Thoracic aorta (tissue), 2 donors: ENCODE data around the gene PAIP2B. TPM values are rescaled to one million over a fixed set of nuclear protein-coding genes. Genes with fewer than 3 reads are reported as not detected.
A peak's percentile ranks its signal among the peaks of the same experiment; 100 is the strongest.
"Not testable (repeated sequence)": the region's sequence is repeated elsewhere in the genome, so short reads cannot be mapped to it uniquely, and the experiment has no call there.

ENCODE experiments used
- ATAC-seq: fragments of 150-250 bp; one replicate; pipeline ENCODE4 v1.8.0; 2017; ENCODE audit warnings: low read depth; ENCODE audit not compliant: insufficient number of reproducible peaks, low FRiP score
- DNase-seq: peaks from one replicate; pipeline ENCODE4 v3.0.0-alpha.2; 2020; ENCODE audit warnings: low spot score
- H3K27ac ChIP-seq, 2 donors: fragments of 200-600 bp; sonication (generic); 1 replicate in 1 of 2; 2 replicates in 1 of 2; pipeline ENCODE4 v1.5.1; 2016; ENCODE audit warnings: mild to moderate bottlenecking in 2 of 2, moderate library complexity in 2 of 2
- H3K27me3 ChIP-seq: fragments of 200-600 bp; sonication (generic); replicated peaks from 2 replicates; pipeline ENCODE4 v1.6.0; 2016; ENCODE audit warnings: mild to moderate bottlenecking; ENCODE audit not compliant: insufficient read depth
- H3K36me3 ChIP-seq: fragments of 200-600 bp; sonication (generic); one replicate; pipeline ENCODE4 v1.5.1; 2016
- H3K4me1 ChIP-seq, 2 donors: fragments of 200-600 bp; sonication (generic); 1 replicate in 1 of 2; 2 replicates in 1 of 2; pipeline versions ENCODE4 v1.5.1 to v1.6.0; 2016; ENCODE audit warnings: low read depth in 2 of 2, mild to moderate bottlenecking in 1 of 2; ENCODE audit not compliant: control insufficient read depth in 1 of 2
- H3K4me3 ChIP-seq: fragments of 200-600 bp; sonication (generic); 2 replicates; pipeline ENCODE4 v1.5.1; 2016; ENCODE audit warnings: mild to moderate bottlenecking
- H3K9me3 ChIP-seq: fragments of 200-600 bp; sonication (generic); 2 replicates; pipeline ENCODE4 v1.5.1; 2016
- CTCF ChIP-seq: fragments of 200-600 bp; sonication (generic); IDR thresholded peaks from one replicate; pipeline ENCODE4 v1.5.1; 2019; ENCODE audit warnings: antibody characterized with exemption
- total RNA-seq, 2 donors: library from RNA; depleted of rRNA; stranded (reverse); fragments of >200 nt; gene quantifications; one replicate each; pipeline versions ENCODE4 v1.1.0 to v1.2.3, GENCODE V29; 2016

The PAIP2B gene
- total RNA-seq, 2 donors from 2014 or later: 3.3 to 4.7 TPM

- ATAC-seq: no peak
- Histone ChIP-seq H3K9me3 (no peaks in the 10 kb centered on the region), H3K36me3 (no peaks in the 10 kb centered on the region), H3K4me3 (no peak overlapping the region), H3K27me3 (no peaks in the 10 kb centered on the region), H3K27ac (no peak overlapping the region), H3K4me1 (no peaks in the 10 kb centered on the region)
- no peak for DNase-seq
- TF ChIP-seq CTCF: no peak
Measured at GRCh38 chr2:71235930-71236587, 9.2 kb upstream of the PAIP2B start.

- H3K4me3 ChIP-seq, ATAC-seq, DNase-seq, H3K27ac ChIP-seq, H3K36me3 ChIP-seq, H3K9me3 ChIP-seq, H3K27me3 ChIP-seq, H3K4me1 ChIP-seq: not testable (repeated sequence)
Measured at GRCh38 chr2:71233072-71233471, 6.2 kb upstream of the PAIP2B start.

GRCh38 chr2:71226096-71226964 is 573 bp downstream of the PAIP2B start:
- no peak for TF ChIP-seq CTCF
- Histone ChIP-seq H3K36me3 (no peaks in the 10 kb centered on the region), H3K27ac (peak overlapping the region; percentile 60 to 66), H3K27me3 (no peaks in the 10 kb centered on the region), H3K9me3 (no peaks in the 10 kb centered on the region), H3K4me3 (peak overlapping the region; percentile 87), H3K4me1 (peaks cover 0 to 8% of the 10 kb centered on the region in 2 donors)
- ATAC-seq (no peak), DNase-seq (no peak)

GRCh38 chr2:71224935-71225334 is 2.0 kb downstream of the PAIP2B start:
- ATAC-seq: no peak
- Histone ChIP-seq H3K27ac (no peak overlapping the region), H3K4me1 (peaks cover 0 to 8% of the 10 kb centered on the region in 2 donors)

GRCh38 chr2:71224457-71224856 is 2.4 kb downstream of the PAIP2B start:
- Histone ChIP-seq H3K36me3 (no peaks in the 10 kb centered on the region), H3K4me3 (no peak overlapping the region), H3K9me3 (no peaks in the 10 kb centered on the region), H3K27ac (no peak overlapping the region), H3K4me1 (peaks cover 0 to 8% of the 10 kb centered on the region in 2 donors), H3K27me3 (no peaks in the 10 kb centered on the region)
- DNase-seq (no peak), ATAC-seq (no peak)
- no peak for TF ChIP-seq CTCF

More at GRCh38 chr2:71224935-71225334, 2.0 kb downstream of the PAIP2B start:
- DNase-seq: no peak
- Histone ChIP-seq H3K4me3 (no peak overlapping the region), H3K36me3 (no peaks in the 10 kb centered on the region), H3K27me3 (no peaks in the 10 kb centered on the region), H3K9me3 (no peaks in the 10 kb centered on the region)
- TF ChIP-seq CTCF: no peak
